ENCODE results near the gene ADGRF5.

GRCh38 chr6:46915380-46915779 lies 6.4 kb downstream of the ADGRF5 start:
- TF ChIP-seq CTCF (IDR thresholded peaks at IDR 0.05; ENCODE audit: low read depth, low read length) (no peak), POLR2A (IDR thresholded peaks at IDR 0.05; ENCODE audit: extremely low read depth, insufficient read length) (no peak), MAX (IDR thresholded peaks at IDR 0.05; ENCODE audit: low read depth, low read length) (no peak), MYC (IDR thresholded peaks at IDR 0.05; ENCODE audit: low read depth, low read length) (no peak)
